K562 (cell line): ENCODE measurements around the gene SLC35G4. TPM values are rescaled to one million over a fixed set of nuclear protein-coding genes. Genes with fewer than 3 reads are reported as not detected.

ENCODE experiments used
- microRNA-seq: library from miRNA; unstranded; fragments of <30 nt; microRNA quantifications from one replicate; pipeline ENCODE4, GENCODE V29; 2018; ENCODE audit warnings: borderline microRNAs expressed
- polyA plus RNA-seq, 8 experiments: library from polyadenylated mRNA; depleted of rRNA in 4 of 8; stranded (reverse) in 5 of 8; unstranded in 3 of 8; fragments of >200 nt; fragmentation: Nextera tagmentation in 2 of 8; fragmentation: Illumina TruSeq in 1 of 8; extraction: Ambion mirVana in 2 of 8; extraction: Trizol in 1 of 8; gene quantifications; 2 replicates each; pipeline versions ENCODE4 v1.2.1 to v1.2.3, GENCODE V29; 2011 to 2014; ENCODE audit warnings: inconsistent platforms in 1 of 8, missing spikeins in 1 of 8
- small RNA-seq: library from RNA; depleted of rRNA; stranded (forward); fragments of <200 nt; gene quantifications from one replicate; pipeline ENCODE3, GENCODE V24; 2014
- total RNA-seq, 7 experiments: library from RNA; depleted of rRNA in 6 of 7; stranded (reverse); fragments of >200 nt in 6 of 7; fragmentation: Illumina TruSeq in 2 of 7; extraction: Trizol in 2 of 7; gene quantifications; 2 replicates each; pipeline versions ENCODE4 v1.2.1 to v1.2.3, GENCODE V29; 2011 to 2021; ENCODE audit warnings: low replicate concordance in 1 of 7

SLC35G4 gene
- total and polyA plus RNA-seq, 9 of the 15 experiments (the other 6 are each of a cell fraction or from before 2014, with no cell fraction given): not detected

Small RNA genes within 50 kb of the gene (microRNA-seq; reads per million reads assigned to microRNA genes)
- gene MIR7153: not detected

Small RNA genes within 50 kb of the gene (small RNA-seq; reads per million reads assigned to genes)
- not detected for gene AP001120.4

Other genes starting within 250 kb of the SLC35G4 start
- gene GNAL, start 79.7 kb downstream of the SLC35G4 start, total RNA-seq (2014; rRNA removed): not detected in 2 replicates
- gene GNAL, start 79.7 kb downstream of the SLC35G4 start, total RNA-seq (2014; rRNA removed; fragmentation: Illumina TruSeq; extraction: Trizol): under 0.01 TPM in 1 of 2 replicates, not detected in the other
- not detected in 2 replicates for gene GNAL, start 79.7 kb downstream of the SLC35G4 start, total RNA-seq (2015; rRNA removed; fragmentation: Illumina TruSeq; extraction: Trizol)
- 0.04 TPM in 1 of 2 replicates, not detected in the other for gene GNAL, start 79.7 kb downstream of the SLC35G4 start, total RNA-seq (2021)
- gene GNAL, start 79.7 kb downstream of the SLC35G4 start, polyA plus RNA-seq (2011; rRNA removed): 0.01 and 0.10 TPM in 2 replicates
- gene GNAL, start 79.7 kb downstream of the SLC35G4 start, polyA plus RNA-seq (2014; fragmentation: Illumina TruSeq; extraction: Trizol): not detected in 2 replicates
- under 1 TPM; 0.01 TPM for gene GNAL, start 79.7 kb downstream of the SLC35G4 start, polyA plus RNA-seq (2014; fragmentation: Nextera tagmentation; extraction: Ambion mirVana)
- gene GNAL, start 79.7 kb downstream of the SLC35G4 start, polyA plus RNA-seq (2014; rRNA removed): not detected in 2 replicates
- gene CHMP1B, start 241.8 kb downstream of the SLC35G4 start, total RNA-seq (2014; rRNA removed): 22.3 and 22.9 TPM in 2 replicates
- 18.7 and 21.7 TPM in 2 replicates for gene CHMP1B, start 241.8 kb downstream of the SLC35G4 start, total RNA-seq (2014; rRNA removed; fragmentation: Illumina TruSeq; extraction: Trizol)
- gene CHMP1B, start 241.8 kb downstream of the SLC35G4 start, total RNA-seq (2015; rRNA removed; fragmentation: Illumina TruSeq; extraction: Trizol): 15.6 and 17.6 TPM in 2 replicates
- gene CHMP1B, start 241.8 kb downstream of the SLC35G4 start, total RNA-seq (2021): 17.1 and 21.3 TPM in 2 replicates
- gene CHMP1B, start 241.8 kb downstream of the SLC35G4 start, polyA plus RNA-seq (2011; rRNA removed): 17.7 and 19.0 TPM in 2 replicates
- gene CHMP1B, start 241.8 kb downstream of the SLC35G4 start, polyA plus RNA-seq (2014; fragmentation: Illumina TruSeq; extraction: Trizol): 20.3 and 22.6 TPM in 2 replicates
- 10 to 100 TPM; 12.3 to 14.5 TPM for gene CHMP1B, start 241.8 kb downstream of the SLC35G4 start, polyA plus RNA-seq (2014; fragmentation: Nextera tagmentation; extraction: Ambion mirVana)
- gene CHMP1B, start 241.8 kb downstream of the SLC35G4 start, polyA plus RNA-seq (2014; rRNA removed): 27.9 and 29.9 TPM in 2 replicates